GM12891 (cell line): ENCODE measurements around the gene TBXAS1.

Source experiments
- PAX5 ChIP-seq: IDR thresholded peaks from 2 replicates; pipeline ENCODE4 v1.6.1; 2011; ENCODE audit warnings: low read length, moderate library complexity, mild to moderate bottlenecking; ENCODE audit not compliant: insufficient read depth, severe bottlenecking
- POLR2A ChIP-seq: IDR thresholded peaks from 2 replicates; pipeline ENCODE4 v1.6.1; 2011; ENCODE audit warnings: low read depth, low read length, control low read depth
- POLR2AphosphoS5 ChIP-seq: IDR thresholded peaks from 2 replicates; pipeline ENCODE4 v1.6.1; 2011; ENCODE audit warnings: low read depth, low read length, control low read depth
- POU2F2 ChIP-seq: IDR thresholded peaks from 2 replicates; pipeline ENCODE4 v1.6.1; 2011; ENCODE audit warnings: low read depth, mild to moderate bottlenecking, control low read depth, low read length, moderate library complexity
- SPI1 ChIP-seq: IDR thresholded peaks from 2 replicates; pipeline ENCODE4 v1.6.1; 2011; ENCODE audit warnings: low read depth, low read length, control low read depth
- TAF1 ChIP-seq: IDR thresholded peaks from 2 replicates; pipeline ENCODE4 v1.6.1; 2011; ENCODE audit warnings: low read depth, low read length, control low read depth

DNA sequence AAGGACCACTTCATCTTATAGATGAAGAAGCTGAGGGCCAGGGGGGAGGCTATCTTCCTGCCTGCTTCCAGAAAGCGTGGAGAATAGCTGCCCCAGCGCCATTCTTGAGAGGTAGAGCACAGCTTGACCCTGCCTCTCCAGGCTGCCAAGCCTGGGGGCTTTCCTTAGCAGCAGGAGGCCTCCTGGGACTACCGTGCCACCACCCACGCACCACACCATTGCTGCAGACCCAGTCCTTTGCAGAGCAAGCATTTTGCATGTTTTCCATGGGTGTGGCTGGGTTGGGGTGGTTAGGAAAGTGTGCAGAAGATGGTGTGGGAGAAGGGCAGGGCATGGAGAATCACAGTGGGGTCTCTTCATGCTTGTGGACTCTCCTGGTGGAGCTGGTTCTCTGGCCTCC is 64.9 kb downstream of the TBXAS1 start:
- TF ChIP-seq POLR2AphosphoS5 (no peak), POLR2A (no peak), TAF1 (no peak), SPI1 (no peak), PAX5 (no peak), POU2F2 (no peak)
